Raji (cell line): ENCODE data around the gene ALOXE3.

Source experiments
- POLR2A ChIP-seq: IDR thresholded peaks from 2 replicates; pipeline ENCODE4 v1.6.1; 2011; ENCODE audit warnings: low read depth, low read length, control low read depth; ENCODE audit not compliant: insufficient read depth

The ALOXE3 gene

DNA sequence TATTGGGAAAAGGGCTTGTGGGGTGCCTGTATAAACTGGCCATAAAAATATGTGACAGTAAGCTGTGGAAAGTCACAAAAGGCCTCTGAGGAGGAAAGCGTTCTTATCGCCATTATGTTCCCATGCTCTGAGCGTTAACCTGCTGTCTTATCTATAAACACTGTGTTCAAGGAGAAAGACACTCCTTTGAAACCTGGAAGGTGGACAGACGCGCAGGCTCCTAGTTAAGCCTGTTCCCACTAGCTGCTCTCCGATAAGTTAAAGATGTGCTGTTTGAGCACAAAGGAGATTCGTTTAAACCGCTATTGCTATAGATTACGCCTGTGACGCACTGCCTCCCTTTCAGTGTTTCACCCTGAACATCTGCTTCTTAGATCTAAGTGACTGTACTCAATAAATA is 36.0 kb downstream of the ALOXE3 start:
- TF ChIP-seq POLR2A = no peak

GRCh38 chr17:8081876-8082275 is 36.4 kb downstream of the ALOXE3 start:
- TF ChIP-seq POLR2A = no peak

DNA sequence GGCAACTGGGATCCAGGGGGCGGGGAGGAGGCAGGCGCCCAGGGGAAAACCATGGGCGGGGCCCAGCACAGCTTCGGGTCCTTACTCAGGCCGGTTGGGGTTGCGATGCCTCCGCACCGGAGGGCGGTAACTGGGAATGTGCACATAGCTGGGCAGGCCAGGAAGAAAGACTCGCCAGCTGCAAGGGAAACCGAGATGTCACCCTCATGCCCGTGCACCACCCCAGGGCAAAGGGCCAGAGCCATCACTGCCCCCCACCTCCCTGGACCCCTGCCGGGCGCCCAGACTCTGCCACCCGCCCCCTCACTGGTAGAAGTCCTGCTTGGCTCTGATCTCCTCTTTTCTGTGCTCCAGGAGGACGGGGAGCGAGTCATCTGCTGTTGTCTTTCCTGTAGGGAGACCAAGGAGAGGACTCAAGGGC is 37.5 kb downstream of the ALOXE3 start:
- no peak for TF ChIP-seq POLR2A

DNA sequence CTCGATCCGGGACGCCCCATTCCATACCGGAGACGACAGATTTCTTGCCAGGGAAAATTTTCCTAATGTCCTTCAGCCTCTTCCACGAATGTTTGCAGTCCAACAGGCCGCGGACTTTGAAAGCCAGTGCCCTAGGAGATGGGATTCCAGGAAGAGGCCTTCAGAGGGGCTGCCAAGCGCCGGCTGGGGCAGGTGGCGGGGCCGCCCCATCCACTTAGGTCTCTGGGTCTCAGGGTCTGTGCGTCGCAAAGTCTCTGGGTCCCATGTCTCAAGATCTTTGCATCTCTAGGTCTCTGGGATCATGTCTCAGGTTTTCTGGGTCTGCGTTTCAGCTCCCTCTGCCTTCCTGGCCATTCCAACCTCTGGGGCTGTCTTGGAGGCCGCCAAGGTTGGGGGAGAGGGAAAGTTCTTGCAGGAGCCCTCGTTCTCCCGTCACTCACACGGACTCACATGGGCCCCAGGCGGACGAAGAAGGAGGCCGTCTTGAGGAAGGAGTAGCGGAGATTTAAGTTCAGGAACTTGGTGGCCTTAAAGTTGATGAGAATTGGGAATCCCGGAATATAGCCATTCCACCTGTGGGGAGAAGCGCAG is 38.0 kb downstream of the ALOXE3 start:
- no peak for TF ChIP-seq POLR2A

DNA sequence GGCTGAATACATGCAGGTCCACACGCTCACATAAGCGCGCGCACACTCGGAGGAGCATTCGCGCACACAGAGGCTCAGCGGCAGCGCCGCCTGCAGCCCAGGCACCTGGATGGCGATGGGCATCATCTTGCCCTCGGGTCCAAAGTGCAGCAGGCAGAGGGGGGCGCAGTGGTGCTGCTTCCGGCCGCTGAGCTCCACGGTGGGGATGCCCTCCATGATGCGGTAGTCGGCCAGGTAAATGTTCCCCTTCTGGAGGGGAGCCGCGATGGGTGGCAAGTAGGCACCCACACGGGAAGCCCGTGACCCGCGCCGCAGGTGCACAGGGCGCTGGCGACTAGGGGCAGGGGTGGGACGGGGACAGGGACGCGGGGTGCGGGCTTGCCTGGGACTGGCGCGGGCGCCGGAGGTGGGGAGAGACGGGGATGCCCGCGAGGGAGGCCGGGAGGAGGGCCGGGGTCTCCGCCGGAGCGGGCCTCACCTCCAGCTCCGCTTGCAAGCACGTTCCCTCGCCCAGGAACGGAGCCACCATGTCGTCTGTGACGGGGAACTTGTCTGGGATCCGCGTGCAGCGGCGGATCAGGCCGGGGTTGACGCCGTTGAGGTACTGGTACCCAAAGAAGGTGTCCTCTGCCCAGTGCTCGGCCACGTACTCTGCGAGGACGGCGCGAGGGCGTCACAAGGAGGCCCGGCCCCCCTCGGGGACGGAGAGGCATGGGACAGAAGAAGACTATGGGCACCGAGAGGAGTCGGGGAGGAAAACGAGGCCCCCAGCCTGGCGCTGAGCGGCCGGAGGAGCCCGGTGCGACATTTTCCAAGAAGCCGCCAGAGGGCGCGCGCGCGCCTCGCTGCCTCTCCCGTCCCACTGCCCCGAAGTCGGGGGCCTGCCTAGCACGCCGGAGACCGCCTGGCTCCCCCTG is 38.8 kb downstream of the ALOXE3 start:
- TF ChIP-seq POLR2A = peak; percentile 84

- TF ChIP-seq POLR2A = no peak
Observed at GRCh38 chr17:8076502-8077266, 41.6 kb downstream of the ALOXE3 start.

DNA sequence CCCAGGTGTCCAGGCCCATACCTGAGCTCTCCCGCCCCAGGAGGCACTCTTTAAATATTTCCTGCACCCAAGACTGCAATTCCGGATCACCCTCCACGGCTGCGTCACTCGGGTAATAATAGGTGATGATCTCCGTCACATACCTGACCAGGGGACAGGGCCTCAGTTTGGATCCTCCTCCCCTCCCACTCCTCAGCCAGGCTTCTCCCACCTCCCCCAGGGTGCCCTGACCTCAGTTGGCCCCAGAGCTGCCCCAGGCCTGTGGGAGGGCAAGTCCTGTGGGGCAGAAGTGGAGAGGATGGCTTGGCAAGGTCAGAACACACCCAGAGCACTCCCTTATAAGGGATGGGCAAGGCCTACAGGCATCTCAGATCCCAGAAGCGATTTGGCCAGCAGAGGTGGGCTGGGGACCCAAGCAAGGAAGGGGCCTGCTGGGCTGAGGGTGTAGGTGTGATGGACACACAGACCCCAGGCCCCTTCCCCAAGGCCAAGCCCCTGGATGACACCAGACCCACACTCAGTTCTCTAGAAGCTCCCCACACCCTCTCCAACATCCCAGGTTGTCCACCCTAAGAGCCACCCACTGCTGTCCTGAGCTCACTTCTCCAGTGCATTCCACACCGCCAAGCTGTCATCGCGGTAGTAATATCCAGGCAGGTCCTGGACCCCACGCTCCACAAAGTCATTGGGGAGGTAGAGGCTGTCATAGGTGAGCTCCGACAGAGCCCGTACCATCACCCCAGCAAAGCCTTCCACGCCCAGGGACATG is 42.6 kb downstream of the ALOXE3 start:
- TF ChIP-seq POLR2A = no peak

DNA sequence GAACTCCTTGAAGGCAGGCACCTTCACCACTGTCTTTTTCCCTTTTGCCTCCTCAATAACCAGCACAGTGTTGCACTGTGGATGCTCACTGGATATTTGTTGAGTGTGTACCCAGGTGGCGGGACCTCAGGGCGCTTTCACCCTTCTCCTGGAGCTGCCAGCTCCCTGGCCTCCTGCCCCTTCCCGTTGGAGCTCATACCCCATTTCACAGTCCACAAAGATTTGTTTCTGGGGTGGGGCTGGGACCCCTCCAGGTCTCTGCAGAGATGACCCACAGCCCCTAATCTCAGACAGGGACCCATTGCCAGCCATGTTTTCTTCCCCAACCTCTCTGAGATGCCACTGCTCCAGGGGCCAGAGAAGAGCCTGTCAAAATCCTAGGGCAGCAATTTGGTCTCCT is 43.2 kb downstream of the ALOXE3 start:
- TF ChIP-seq POLR2A = no peak

DNA sequence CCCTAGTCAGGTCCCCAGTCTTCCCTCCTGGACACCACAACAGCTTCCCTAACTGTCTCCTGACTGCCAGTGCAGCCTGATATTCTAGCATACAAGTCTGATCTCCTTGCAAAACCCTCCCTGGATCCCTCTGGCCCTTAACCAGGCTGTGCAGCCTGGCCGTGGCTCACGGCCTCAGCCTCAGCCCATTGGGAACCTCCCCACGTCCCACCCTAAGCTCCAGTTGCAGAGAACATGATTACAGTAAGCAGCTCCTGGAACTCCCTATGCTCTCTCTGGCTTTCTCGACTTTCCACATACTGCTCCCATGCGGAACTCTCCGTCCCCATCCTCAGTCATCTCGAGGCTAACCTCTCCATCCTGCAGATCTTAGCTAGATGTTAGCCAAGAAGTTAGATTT is 43.8 kb downstream of the ALOXE3 start:
- TF ChIP-seq POLR2A = no peak

GRCh38 chr17:8073627-8074484 is 44.5 kb downstream of the ALOXE3 start:
- TF ChIP-seq POLR2A = no peak

GRCh38 chr17:8072729-8073461 is 45.4 kb downstream of the ALOXE3 start:
- no peak for TF ChIP-seq POLR2A

- TF ChIP-seq POLR2A = no peak
Observed at GRCh38 chr17:8072341-8072728, 46.0 kb downstream of the ALOXE3 start.

DNA sequence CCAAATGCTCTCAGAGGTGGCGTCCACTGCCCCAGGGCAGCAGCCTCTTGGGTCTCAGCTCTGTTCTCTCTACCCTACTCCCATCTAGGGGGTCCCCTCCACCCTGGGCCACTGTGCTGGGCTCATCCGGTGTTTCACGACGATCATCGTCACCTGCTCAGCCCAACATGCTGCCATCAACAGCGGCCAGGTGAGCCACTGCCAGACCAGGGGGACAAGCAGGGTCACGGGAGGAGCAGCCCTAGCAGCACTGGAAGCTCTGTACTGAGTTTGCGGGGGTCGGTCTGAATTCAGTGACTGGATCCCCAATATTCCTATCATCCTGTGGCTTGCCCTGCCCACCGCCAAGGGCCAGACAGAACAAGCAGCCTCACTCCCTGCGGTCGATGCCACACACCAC is 46.8 kb downstream of the ALOXE3 start:
- no peak for TF ChIP-seq POLR2A

GRCh38 chr17:8069587-8069860 is 48.8 kb downstream of the ALOXE3 start:
- no peak for TF ChIP-seq POLR2A
